WERI-Rb-1 (cell line): Measurements from ENCODE around the gene SH3BP4.

ENCODE experiments used
- DNase-seq: peaks from one replicate; pipeline ENCODE4 v3.0.0-alpha.2; 2020
- H3K27ac ChIP-seq: fragments of 250-450 bp; sonication (Bioruptor Pico); 2 replicates; pipeline ENCODE4 v1.5.1; 2020; ENCODE audit warnings: mild to moderate bottlenecking, moderate library complexity
- H3K27me3 ChIP-seq: fragments of 250-450 bp; sonication (Bioruptor Pico); 2 replicates; pipeline ENCODE4 v1.5.1; 2021; ENCODE audit warnings: mild to moderate bottlenecking, low read depth, moderate library complexity; ENCODE audit not compliant: insufficient read depth, severe bottlenecking
- H3K36me3 ChIP-seq: fragments of 250-450 bp; sonication (Bioruptor Pico); 2 replicates; pipeline ENCODE4 v1.5.1; 2020; ENCODE audit warnings: mild to moderate bottlenecking, moderate library complexity
- H3K4me3 ChIP-seq: 2 replicates; pipeline ENCODE4 v1.5.1; 2011; ENCODE audit warnings: low read depth, mild to moderate bottlenecking, control low read depth, low read length
- H3K9me3 ChIP-seq: fragments of 250-450 bp; sonication (Bioruptor Pico); 2 replicates; pipeline ENCODE4 v1.5.1; 2021; ENCODE audit warnings: mild to moderate bottlenecking, moderate library complexity; ENCODE audit not compliant: severe bottlenecking
- CTCF ChIP-seq: IDR thresholded peaks from 2 replicates; pipeline ENCODE4 v1.5.1; 2011; ENCODE audit warnings: low read depth, mild to moderate bottlenecking, control low read depth, inconsistent platforms, low read length

The SH3BP4 gene

GRCh38 chr2:235029054-235029453 is 77.2 kb downstream of the SH3BP4 start:
- DNase-seq, result no peak

GRCh38 chr2:235030126-235030525 is 78.3 kb downstream of the SH3BP4 start:
- H3K27me3 ChIP-seq, result no peaks in the 10 kb centered on the region
- no peak overlapping the region for H3K27ac ChIP-seq
- TF ChIP-seq CTCF, result no peak
- no peaks in the 10 kb centered on the region for H3K9me3 ChIP-seq
- H3K36me3 ChIP-seq, result peaks cover 59% of the 10 kb centered on the region
- DNase-seq, result no peak
- H3K4me3 ChIP-seq, result no peak overlapping the region

More at GRCh38 chr2:235029054-235029453, 77.2 kb downstream of the SH3BP4 start:
- Histone ChIP-seq H3K36me3 (peaks cover 54% of the 10 kb centered on the region), H3K27ac (no peak overlapping the region), H3K27me3 (no peaks in the 10 kb centered on the region), H3K4me3 (no peak overlapping the region), H3K9me3 (no peaks in the 10 kb centered on the region)
- TF ChIP-seq CTCF, result no peak

GRCh38 chr2:235030936-235031335 is 79.1 kb downstream of the SH3BP4 start:
- H3K9me3 ChIP-seq, result no peaks in the 10 kb centered on the region
- H3K27me3 ChIP-seq, result no peaks in the 10 kb centered on the region
- TF ChIP-seq CTCF, result no peak
- no peak for DNase-seq
- no peak overlapping the region for H3K27ac ChIP-seq
- H3K36me3 ChIP-seq, result peaks cover 67% of the 10 kb centered on the region
- no peak overlapping the region for H3K4me3 ChIP-seq

DNA sequence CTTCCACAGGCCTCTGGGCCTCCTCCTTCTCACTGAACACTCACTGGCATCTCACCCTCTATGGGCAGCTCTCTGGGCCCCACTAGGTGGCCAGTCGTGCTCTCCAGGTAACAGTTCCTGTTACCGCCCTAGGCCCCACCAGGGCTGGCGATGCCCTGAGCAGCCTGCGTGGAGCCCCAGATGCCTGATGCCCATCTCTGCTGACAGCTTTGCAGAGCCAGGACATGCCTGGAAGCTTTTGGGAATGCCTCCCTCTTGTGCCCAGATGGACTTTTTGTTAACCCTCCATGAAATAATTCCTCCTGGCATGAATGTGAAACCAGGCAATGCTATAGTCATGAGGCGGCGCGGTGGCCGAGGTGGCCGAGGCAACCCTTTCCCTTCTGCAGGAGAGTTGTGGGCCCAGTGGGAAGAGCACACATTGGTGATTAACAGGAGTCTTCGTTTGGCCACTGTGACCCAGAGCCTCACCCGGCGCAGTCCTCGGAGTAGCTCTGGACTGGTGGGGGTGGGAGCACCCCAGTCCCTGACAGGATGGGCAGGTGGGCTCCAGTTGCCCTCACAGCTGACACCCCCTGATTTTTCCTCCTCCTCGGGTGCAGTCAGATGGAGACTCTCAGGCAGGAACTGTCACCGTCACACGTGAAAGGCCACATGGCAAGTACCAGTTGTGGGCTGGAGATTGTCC is 80.0 kb downstream of the SH3BP4 start:
- DNase-seq, result no peak
- H3K4me3 ChIP-seq, result no peak overlapping the region
- peaks cover 71% of the 10 kb centered on the region for H3K36me3 ChIP-seq
- no peaks in the 10 kb centered on the region for H3K9me3 ChIP-seq
- H3K27ac ChIP-seq, result no peak overlapping the region
- no peak for TF ChIP-seq CTCF
- no peaks in the 10 kb centered on the region for H3K27me3 ChIP-seq

DNA sequence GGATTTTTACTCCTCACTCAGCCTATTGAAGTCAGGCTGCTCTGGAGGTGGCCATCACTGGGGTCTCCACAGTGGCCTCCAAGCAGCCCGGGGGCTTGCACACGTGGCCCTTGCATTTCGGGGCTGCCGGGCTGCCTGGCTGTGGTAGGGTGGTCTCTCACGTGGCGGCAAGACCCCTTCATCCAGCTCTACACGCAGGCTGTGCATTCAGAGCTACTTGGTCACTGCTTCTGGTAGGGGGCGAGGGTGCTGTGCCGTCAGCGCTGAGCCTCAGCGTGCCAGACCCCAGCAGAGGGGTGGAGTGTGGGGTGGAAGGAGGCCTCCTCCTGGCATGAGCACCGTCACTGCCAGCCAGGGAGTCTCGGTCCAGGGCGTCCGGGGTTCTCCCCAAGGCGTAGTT is 80.6 kb downstream of the SH3BP4 start:
- no peak overlapping the region for H3K4me3 ChIP-seq
- no peaks in the 10 kb centered on the region for H3K9me3 ChIP-seq
- H3K27me3 ChIP-seq, result no peaks in the 10 kb centered on the region
- no peak for TF ChIP-seq CTCF
- DNase-seq, result no peak
- peaks cover 76% of the 10 kb centered on the region for H3K36me3 ChIP-seq
- H3K27ac ChIP-seq, result no peak overlapping the region

DNA sequence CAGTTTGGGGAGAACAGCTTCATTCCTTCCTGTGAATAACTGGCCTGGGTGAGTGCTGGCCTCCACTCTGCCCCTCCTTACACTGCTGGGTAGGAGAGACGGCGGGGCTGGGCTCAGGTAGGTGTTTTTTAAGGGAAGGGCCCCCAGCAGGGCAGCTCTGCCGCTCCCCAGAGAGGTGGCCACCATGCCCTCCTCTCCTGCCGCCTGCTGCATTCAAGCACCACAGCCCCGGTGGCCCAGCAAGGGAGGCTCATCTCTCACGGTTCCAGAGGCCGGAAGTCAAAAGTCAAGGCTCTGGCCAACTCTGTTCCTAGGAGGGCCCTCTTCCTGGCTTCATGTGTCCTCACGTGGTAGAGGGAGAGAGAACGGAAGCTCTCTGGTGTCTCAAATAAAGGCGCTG is 81.1 kb downstream of the SH3BP4 start:
- Histone ChIP-seq H3K9me3 (no peaks in the 10 kb centered on the region), H3K27ac (no peak overlapping the region), H3K27me3 (no peaks in the 10 kb centered on the region), H3K36me3 (peaks cover 76% of the 10 kb centered on the region), H3K4me3 (no peak overlapping the region)
- DNase-seq, result no peak
- no peak for TF ChIP-seq CTCF
